ENCODE results near the gene JPT2. TPM values are rescaled to one million over a fixed set of nuclear protein-coding genes. Genes with fewer than 3 reads are reported as not detected.
A peak's percentile ranks its signal among the peaks of the same experiment; 100 is the strongest.

Gene JPT2
- total RNA-seq, 2 experiments from 2014 or later, result 61.5 to 62.2 TPM

DNA sequence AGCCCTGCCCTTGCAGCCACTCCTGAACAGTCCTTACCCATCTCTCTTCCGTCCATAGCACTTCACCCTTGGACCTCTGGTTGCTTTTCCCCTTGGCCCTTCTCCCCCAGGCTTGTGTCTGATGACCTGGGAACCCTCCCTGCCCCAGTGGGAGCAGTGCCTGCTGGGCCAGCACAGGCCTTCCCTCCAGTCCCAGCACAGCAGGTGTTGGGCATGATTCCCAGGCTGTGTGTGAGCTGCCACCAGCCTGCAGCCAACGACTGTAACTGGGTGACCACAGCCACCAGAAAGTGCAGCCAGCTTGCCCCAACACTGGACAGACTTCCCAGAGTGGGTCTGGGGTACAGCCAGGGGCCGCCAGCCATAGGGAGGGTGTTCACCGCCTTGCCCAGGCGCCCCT lies 35.9 kb upstream of the JPT2 start:
- Mint-ChIP-seq H3K27ac (no peak overlapping the region), H3K4me1 (ENCODE audit: low read depth) (peaks cover 21% of the 10 kb centered on the region), H3K36me3 (ENCODE audit: low read depth) (peaks cover 32% of the 10 kb centered on the region), H3K27me3 (no peaks in the 10 kb centered on the region), H3K9me3 (no peaks in the 10 kb centered on the region), H3K4me3 (no peak overlapping the region)
- DNase-seq, result no peak
- ChIA-PET CTCF (no interaction called here), POLR2A (no interaction called here)
- ATAC-seq, result no peak
- intact Hi-C loops (cut with micrococcal nuclease), result no loop called here
- TF ChIP-seq, protein P1, sequence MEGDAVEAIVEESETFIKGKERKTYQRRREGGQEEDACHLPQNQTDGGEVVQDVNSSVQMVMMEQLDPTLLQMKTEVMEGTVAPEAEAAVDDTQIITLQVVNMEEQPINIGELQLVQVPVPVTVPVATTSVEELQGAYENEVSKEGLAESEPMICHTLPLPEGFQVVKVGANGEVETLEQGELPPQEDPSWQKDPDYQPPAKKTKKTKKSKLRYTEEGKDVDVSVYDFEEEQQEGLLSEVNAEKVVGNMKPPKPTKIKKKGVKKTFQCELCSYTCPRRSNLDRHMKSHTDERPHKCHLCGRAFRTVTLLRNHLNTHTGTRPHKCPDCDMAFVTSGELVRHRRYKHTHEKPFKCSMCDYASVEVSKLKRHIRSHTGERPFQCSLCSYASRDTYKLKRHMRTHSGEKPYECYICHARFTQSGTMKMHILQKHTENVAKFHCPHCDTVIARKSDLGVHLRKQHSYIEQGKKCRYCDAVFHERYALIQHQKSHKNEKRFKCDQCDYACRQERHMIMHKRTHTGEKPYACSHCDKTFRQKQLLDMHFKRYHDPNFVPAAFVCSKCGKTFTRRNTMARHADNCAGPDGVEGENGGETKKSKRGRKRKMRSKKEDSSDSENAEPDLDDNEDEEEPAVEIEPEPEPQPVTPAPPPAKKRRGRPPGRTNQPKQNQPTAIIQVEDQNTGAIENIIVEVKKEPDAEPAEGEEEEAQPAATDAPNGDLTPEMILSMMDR (IDR thresholded peaks at IDR 0.05), result no peak

GRCh38 chr16:1642753-1643152 lies 35.3 kb upstream of the JPT2 start:
- TF ChIP-seq, protein P1 (IDR thresholded peaks at IDR 0.05), result no peak
- no peaks in the 10 kb centered on the region for H3K27me3 Mint-ChIP-seq
- no peak overlapping the region for H3K27ac Mint-ChIP-seq
- POLR2A ChIA-PET, result no interaction called here
- no peaks in the 10 kb centered on the region for H3K9me3 Mint-ChIP-seq
- ATAC-seq, result no peak
- no peak for DNase-seq
- peaks cover 34% of the 10 kb centered on the region for H3K36me3 Mint-ChIP-seq (ENCODE audit: low read depth)
- H3K4me3 Mint-ChIP-seq, result no peak overlapping the region
- peaks cover 21% of the 10 kb centered on the region for H3K4me1 Mint-ChIP-seq (ENCODE audit: low read depth)
- intact Hi-C loops (cut with micrococcal nuclease), result no loop called here
- CTCF ChIA-PET, result no interaction called here

DNA sequence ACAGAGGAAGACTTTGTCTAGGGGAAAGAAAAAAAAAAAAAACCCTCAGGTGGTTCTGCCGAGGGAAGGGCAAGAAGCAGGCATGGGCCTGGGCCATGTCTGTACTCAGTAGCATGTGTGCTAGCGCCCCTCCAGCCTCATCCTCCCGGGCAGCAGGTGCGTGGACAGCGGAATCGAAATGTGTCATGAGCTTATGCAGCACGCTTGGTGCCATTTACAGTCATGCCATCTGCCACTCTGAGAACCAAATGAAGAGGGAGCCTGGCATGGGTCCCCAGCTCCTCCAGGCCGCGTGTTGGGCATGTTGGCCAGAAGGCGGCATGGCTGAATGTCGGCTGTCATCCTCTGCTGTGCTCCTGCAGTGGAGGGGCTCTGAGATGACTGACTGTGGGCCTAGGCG lies 34.6 kb upstream of the JPT2 start:
- H3K27me3 Mint-ChIP-seq, result no peaks in the 10 kb centered on the region
- ChIA-PET POLR2A (interaction anchor here (1.2 kb wide), 1 partner anchor 24 kb away, joined by 3 read pairs; no protein-coding TSS in a partner anchor), CTCF (no interaction called here)
- H3K4me3 Mint-ChIP-seq, result no peak overlapping the region
- intact Hi-C loops (cut with micrococcal nuclease), result no loop called here
- peaks cover 38% of the 10 kb centered on the region for H3K36me3 Mint-ChIP-seq (ENCODE audit: low read depth)
- ATAC-seq (no peak), DNase-seq (no peak)
- TF ChIP-seq, protein P1 (IDR thresholded peaks at IDR 0.05), result no peak
- no peaks in the 10 kb centered on the region for H3K9me3 Mint-ChIP-seq
- peaks cover 24% of the 10 kb centered on the region for H3K4me1 Mint-ChIP-seq (ENCODE audit: low read depth)
- H3K27ac Mint-ChIP-seq, result no peak overlapping the region

DNA sequence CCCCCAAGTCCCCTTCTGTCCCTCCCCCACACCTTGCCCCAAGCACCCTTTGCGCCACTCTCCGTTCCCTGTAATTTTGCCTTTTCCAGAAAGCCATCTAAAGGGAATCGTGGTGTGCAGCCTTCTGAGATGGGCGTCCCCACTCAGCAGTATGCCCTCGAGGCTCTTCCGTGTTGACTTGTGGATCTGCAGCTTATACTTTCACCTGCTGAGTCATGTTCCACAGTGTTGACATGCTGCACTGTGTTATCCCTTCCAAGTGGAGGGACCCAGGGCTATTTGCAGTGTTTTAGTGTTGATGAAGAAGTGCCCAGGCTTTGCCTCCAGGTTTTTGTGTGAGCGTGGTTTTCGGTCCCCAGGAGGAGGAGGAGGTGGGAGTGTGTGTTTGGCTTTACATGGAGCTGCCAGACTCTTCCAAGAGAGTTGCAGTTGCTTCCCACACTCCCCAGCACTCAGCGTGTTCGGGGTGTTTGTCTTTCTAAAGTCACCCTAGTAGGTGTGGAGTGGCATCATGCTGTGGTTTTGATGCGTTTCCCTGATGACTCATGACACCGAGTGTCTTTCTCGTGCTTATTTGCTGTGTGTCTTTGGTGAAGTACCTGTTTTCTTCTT lies 32.1 kb upstream of the JPT2 start:
- ChIA-PET POLR2A (interaction anchor here (1.0 kb wide), 1 partner anchor 12 kb away, joined by 3 read pairs; no protein-coding TSS in a partner anchor), CTCF (interaction anchor here (1.6 kb wide), 1 partner anchor 217 kb away, joined by 4 read pairs; no protein-coding TSS in a partner anchor)
- Mint-ChIP-seq H3K9me3 (no peaks in the 10 kb centered on the region), H3K4me3 (no peak overlapping the region), H3K27ac (peak overlapping the region; percentile 55), H3K4me1 (ENCODE audit: low read depth) (peaks cover 24% of the 10 kb centered on the region), H3K36me3 (ENCODE audit: low read depth) (peaks cover 37% of the 10 kb centered on the region), H3K27me3 (no peaks in the 10 kb centered on the region)
- peak; percentile 56 for DNase-seq
- ATAC-seq, result peak; percentile 83
- intact Hi-C loops (cut with micrococcal nuclease), result no loop called here
- TF ChIP-seq, protein P1 (IDR thresholded peaks at IDR 0.05), result no peak

DNA sequence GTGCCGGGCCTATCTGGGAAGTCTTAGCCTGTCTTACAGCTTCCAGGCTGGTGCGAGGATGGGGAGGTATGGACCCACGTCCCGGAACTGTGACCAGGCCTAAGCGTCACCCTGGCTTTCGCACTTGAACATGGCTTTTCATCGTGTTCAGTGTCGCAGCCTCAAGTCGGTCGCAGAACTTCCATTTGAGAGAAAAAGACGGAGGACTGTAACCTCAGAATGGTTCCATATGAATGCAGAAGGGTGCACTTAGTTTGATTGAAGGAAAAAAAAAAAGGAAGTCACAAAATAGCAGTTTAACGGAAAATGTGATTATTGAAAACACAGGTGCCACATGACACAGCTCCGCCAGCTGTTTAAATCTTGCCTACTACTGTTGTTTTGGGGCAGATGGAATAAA lies 30.2 kb upstream of the JPT2 start:
- H3K4me3 Mint-ChIP-seq, result no peak overlapping the region
- H3K27ac Mint-ChIP-seq, result no peak overlapping the region
- ATAC-seq (no peak), DNase-seq (no peak)
- intact Hi-C loops (cut with micrococcal nuclease), result no loop called here
- peaks cover 24% of the 10 kb centered on the region for H3K4me1 Mint-ChIP-seq (ENCODE audit: low read depth)
- H3K36me3 Mint-ChIP-seq (ENCODE audit: low read depth), result peaks cover 43% of the 10 kb centered on the region
- TF ChIP-seq, protein P1 (IDR thresholded peaks at IDR 0.05), result no peak
- POLR2A ChIA-PET, result no interaction called here
- H3K27me3 Mint-ChIP-seq, result no peaks in the 10 kb centered on the region
- CTCF ChIA-PET, result no interaction called here
- H3K9me3 Mint-ChIP-seq, result no peaks in the 10 kb centered on the region

Measured in activated CD8-positive, alpha-beta T cell treated with anti-CD3 and anti-CD28 coated beads for 36 hours (primary cell).